ENCODE results near the gene ITGA7. TPM values are rescaled to one million over a fixed set of nuclear protein-coding genes. Genes with fewer than 3 reads are reported as not detected.
A peak's percentile ranks its signal among the peaks of the same experiment; 100 is the strongest.

The ITGA7 gene
- total RNA-seq, 1 donor from 2014 or later, result 23.6 TPM

- no peaks in the 10 kb centered on the region for H3K36me3 ChIP-seq
- no peak for DNase-seq (ENCODE audit: extremely low spot score in 2 of 2)
- no peak within 1 kb of the TSS for H3K27ac ChIP-seq
- intact Hi-C loops (cut with DNase I), result no loop called here
- H3K4me3 ChIP-seq, result no peak within 1 kb of the TSS
- no peak for TF ChIP-seq POLR2AphosphoS5 (IDR thresholded peaks at IDR 0.05; ENCODE audit: insufficient read depth in 1 of 2, low read depth in 1 of 2)
- no peak for TF ChIP-seq POLR2A (IDR thresholded peaks at IDR 0.05)
- no peak for TF ChIP-seq CTCF (IDR thresholded peaks at IDR 0.05)
- no peaks in the 10 kb centered on the region for H3K27me3 ChIP-seq
- H3K9me3 ChIP-seq, result no peaks in the 10 kb centered on the region
- no peaks in the 10 kb centered on the region for H3K4me1 ChIP-seq
Observed at GRCh38 chr12:55636853-55637252, 70.9 kb downstream of the ITGA7 start, which contains the start of gene OR10P1. TSS of gene OR10P1 (plus strand) at chr12:55636892. CDS start at chr12:55636892, 0 bp downstream.

DNA sequence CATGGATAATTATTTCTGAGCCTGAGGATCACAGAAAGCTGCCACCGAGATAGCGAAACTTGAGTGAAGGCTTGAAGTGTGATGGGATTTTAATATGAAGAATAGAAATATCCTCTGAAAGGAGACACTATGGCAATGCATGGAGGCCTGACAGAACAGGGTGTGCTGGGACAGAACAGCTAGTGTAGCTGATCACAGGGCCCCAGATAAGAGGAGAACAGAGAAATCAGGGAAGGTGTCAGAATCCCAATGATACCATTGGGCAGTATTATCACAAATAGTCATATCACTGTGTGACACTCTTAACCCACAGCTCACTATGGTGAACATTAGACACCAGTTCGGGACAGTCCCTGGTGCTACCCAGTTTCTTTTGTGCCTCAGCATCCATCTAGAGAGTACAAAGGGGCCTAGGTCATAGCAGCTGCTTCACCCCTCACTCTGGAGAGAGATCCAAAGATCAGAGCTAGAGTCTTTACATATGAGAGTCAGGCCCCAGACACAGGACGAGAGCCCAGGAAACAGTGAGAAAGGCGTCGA lies 71.5 kb downstream of the ITGA7 start:
- H3K36me3 ChIP-seq, result no peaks in the 10 kb centered on the region
- no peaks in the 10 kb centered on the region for H3K4me1 ChIP-seq
- no peaks in the 10 kb centered on the region for H3K9me3 ChIP-seq
- no peak overlapping the region for H3K4me3 ChIP-seq
- no peaks in the 10 kb centered on the region for H3K27me3 ChIP-seq
- intact Hi-C loops (cut with DNase I), result no loop called here
- DNase-seq (ENCODE audit: extremely low spot score in 2 of 2), result peak in 1 of 2 donors; percentile 29
- no peak for TF ChIP-seq POLR2A (IDR thresholded peaks at IDR 0.05)
- no peak for TF ChIP-seq CTCF (IDR thresholded peaks at IDR 0.05)
- no peak for TF ChIP-seq POLR2AphosphoS5 (IDR thresholded peaks at IDR 0.05; ENCODE audit: insufficient read depth in 1 of 2, low read depth in 1 of 2)
- no peak overlapping the region for H3K27ac ChIP-seq

Small RNA genes lying within 50 kb of the gene (small RNA-seq; reads per million reads assigned to genes)
- gene AC009779.1 (not detected), gene AC009779.5 (not detected), gene RF00017 (not detected)

Other genes with a start within 250 kb of the ITGA7 start
- not detected for gene OR6C70, start 237.8 kb downstream of the ITGA7 start, total RNA-seq
- gene OR6C68, start 215.5 kb downstream of the ITGA7 start, total RNA-seq, result not detected
- not detected for gene OR6C4, start 158.3 kb downstream of the ITGA7 start, total RNA-seq
- not detected for gene OR2AP1, start 135.4 kb downstream of the ITGA7 start, total RNA-seq
- not detected for gene OR10P1, start 71.0 kb downstream of the ITGA7 start, total RNA-seq
- 173 TPM for gene BLOC1S1, start 8.1 kb upstream of the ITGA7 start, total RNA-seq
- 10.6 TPM for gene RDH5, start 12.5 kb upstream of the ITGA7 start, total RNA-seq
- 568 TPM for gene CD63, start 21.1 kb upstream of the ITGA7 start, total RNA-seq
- gene GDF11, start 35.2 kb upstream of the ITGA7 start, total RNA-seq, result 7.6 TPM
- 33.1 TPM for gene SARNP, start 109.8 kb upstream of the ITGA7 start, total RNA-seq
- 9.8 TPM for gene ORMDL2, start 110.1 kb upstream of the ITGA7 start, total RNA-seq
- gene DNAJC14, start 121.7 kb upstream of the ITGA7 start, total RNA-seq, result 29.2 TPM
- gene MMP19, start 135.0 kb upstream of the ITGA7 start, total RNA-seq, result 21.6 TPM
- gene PYM1, start 220.0 kb upstream of the ITGA7 start, total RNA-seq, result 25.8 TPM
- gene DGKA, start 223.3 kb upstream of the ITGA7 start, total RNA-seq, result 140 TPM